ENCODE data around the gene ATP5PO.
A peak's percentile ranks its signal among the peaks of the same experiment; 100 is the strongest.

Gene ATP5PO, protein sequence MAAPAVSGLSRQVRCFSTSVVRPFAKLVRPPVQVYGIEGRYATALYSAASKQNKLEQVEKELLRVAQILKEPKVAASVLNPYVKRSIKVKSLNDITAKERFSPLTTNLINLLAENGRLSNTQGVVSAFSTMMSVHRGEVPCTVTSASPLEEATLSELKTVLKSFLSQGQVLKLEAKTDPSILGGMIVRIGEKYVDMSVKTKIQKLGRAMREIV

DNA sequence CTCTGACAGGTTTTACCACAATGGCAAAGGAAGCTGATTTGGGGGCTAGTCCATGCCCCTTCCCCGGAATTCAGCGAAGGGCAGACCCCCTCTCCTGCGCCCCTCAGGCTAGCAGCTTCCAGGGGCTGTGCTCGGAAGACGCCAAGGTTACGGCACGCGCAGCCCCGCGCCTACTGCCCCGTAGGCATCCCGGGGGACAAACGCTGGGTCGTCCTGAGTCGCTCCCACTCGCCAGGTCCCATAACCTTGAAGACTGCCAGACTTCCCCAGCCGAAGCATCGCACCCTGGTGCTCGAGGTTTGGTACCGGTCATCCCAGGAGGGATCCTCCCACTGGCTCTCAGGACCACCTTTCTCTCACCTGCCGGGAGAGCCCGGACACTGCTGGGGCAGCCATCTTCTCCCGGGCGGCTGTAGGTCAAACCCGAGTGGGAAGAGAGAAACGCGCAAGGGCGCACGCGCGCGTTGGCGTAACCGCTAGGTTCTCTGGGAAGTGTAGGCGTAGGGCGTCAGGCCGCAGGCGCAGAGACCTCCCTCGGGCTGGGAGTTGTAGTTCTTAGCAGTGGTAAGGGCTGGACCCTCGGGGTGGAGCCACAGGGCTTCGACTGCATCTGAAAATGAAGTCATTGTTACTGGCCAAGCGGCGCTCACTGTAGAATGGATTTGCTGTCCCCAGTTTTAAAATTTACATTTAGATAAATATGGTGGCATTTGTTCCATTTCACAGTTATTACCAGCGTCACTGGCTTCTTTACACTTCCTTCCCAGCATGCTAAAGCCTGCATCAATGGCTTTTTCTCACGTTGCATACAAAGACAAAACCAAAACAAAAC, at the start of gene ATP5PO:
TSS of gene ATP5PO (minus strand) at position 437 of the 832 bp plus-strand sequence. CDS start at position 396, 41 bp downstream.
- DNase-seq: peak; percentile 94 to 95

DNA sequence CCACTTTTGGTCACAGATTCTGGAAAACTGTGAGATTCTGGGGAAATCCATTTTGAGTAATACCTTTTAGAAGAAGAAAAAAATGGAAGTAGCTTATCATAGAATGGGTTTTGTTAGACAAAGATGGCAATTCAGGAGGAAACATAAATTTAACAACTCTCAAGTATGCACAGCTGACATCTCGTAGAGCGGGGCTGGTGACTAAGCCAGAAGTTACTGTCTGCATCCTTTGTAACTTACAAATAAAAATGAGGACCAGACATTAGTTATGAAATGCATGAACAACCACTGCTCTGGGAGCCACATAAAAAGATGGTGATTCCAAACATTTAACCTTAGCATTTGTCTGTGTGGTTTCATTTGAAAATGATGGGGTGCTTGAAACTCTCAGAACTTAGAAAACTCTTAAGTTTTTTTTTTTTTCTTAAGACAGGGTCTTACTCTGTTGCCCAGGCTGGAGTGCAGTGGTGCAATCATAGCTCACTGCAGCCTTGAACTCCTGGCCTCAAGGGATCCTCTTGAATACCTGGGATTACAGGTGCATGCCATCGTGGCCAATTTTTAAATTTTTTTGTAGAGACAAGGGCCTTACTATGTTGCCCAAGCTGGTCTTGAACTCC, 49.2 kb upstream of the ATP5PO start:
- no peak for DNase-seq

DNA sequence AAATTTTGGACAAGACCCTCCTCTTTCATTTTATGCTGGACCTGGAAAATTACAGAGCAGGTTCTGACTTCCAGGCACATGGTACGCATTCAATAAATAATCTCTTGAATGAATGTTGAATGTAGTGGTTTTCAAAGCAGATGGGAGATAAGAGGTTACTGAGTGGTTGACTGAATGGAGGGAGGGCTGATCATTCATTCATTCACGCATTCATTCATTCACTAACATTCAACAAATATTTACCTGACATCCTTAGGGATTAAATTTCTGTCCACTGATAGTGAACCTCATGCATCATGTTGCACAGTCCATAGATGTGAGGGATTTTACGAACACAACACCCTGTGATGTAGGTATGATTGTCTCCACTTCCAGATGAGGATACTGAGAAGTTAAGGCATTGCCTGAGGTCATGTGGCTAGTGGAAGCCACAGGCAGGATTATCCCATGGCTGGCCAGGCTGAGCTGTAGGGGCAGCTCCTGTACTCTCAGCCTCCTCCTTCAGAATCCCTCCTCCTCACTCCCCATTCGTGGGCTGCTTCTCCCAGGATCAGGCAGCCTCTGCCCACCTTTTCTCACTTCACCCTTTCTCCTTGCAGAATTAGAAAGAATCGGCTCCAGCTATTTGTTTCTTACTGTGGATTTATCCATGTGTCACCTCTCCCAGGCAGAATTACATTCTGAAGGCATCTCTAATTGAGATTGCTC, 48.4 kb upstream of the ATP5PO start:
- no peak for DNase-seq

DNA sequence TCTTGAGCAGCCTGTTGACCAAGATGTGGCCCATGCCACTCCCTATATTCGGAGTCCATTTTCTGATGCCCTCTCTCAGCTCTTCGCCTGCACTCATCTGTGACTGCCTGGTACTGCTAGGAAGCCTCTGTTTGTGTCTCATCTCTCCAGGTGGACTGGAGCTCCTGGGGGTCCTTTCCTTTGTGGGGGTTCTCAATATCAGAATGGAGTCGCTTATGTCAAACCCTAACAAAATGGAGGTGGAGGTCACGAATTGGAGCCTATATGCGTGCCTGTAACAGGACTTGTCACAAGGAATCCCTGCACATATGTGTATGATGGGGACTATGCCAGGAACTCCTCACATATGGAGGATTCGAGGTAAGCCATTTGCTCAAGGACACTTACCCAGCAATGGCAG, 46.7 kb upstream of the ATP5PO start:
- no peak for DNase-seq

DNA sequence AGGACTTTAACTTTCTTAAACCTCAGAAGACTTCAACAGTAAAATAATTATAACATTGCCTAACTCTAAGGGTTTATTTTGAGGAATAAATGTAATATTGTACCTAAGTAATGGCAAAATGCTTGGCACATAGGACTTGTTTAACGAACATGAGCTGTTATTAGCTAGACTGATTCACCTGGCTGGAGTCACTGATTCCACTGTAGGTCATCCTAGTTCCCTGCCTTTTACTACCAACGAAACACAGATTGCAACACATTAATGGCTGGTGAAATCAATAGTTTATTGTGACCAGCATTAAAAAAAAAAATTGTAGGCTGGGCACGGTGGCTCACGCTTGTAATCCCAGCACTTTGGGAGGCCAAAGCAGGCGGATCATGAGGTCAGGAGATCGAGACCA, 45.5 kb upstream of the ATP5PO start:
- no peak for DNase-seq

DNA sequence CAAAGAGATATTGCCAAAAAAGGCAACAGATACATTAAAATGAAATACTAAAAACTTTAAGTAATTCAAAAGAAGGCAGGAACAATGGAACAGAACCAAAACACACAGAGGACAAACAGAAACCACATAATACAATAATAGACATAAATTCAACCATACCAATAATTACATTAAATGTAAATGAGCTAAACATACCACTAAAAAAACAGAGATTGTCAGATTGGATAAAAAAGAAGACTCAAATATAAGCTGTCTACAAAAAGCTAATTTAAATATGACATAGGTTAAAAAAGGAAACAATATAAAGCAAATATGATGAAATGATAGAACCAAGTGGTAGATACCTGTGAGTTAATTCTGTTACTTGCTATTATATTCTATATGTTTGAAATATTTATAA, 44.1 kb upstream of the ATP5PO start:
- no peak for DNase-seq

DNA sequence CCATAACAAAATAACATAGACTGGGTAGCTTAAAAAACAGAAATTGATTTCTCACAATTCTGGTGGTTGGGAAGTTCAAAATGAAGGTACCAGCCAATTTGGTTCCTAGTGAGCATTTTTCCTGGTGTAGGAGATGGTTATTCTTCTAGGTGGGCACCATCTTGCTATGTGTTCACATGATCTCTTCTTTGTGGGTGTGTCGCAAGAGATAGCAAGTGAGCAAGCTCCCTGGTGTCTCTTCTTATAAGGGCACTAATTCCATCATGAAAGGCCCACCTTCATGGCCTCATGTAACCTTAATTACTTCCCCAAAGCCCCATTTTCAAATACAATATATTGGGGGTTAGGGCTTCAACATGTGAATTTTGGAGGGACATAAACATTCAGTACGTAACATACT, 38.8 kb upstream of the ATP5PO start:
- DNase-seq: no peak

DNA sequence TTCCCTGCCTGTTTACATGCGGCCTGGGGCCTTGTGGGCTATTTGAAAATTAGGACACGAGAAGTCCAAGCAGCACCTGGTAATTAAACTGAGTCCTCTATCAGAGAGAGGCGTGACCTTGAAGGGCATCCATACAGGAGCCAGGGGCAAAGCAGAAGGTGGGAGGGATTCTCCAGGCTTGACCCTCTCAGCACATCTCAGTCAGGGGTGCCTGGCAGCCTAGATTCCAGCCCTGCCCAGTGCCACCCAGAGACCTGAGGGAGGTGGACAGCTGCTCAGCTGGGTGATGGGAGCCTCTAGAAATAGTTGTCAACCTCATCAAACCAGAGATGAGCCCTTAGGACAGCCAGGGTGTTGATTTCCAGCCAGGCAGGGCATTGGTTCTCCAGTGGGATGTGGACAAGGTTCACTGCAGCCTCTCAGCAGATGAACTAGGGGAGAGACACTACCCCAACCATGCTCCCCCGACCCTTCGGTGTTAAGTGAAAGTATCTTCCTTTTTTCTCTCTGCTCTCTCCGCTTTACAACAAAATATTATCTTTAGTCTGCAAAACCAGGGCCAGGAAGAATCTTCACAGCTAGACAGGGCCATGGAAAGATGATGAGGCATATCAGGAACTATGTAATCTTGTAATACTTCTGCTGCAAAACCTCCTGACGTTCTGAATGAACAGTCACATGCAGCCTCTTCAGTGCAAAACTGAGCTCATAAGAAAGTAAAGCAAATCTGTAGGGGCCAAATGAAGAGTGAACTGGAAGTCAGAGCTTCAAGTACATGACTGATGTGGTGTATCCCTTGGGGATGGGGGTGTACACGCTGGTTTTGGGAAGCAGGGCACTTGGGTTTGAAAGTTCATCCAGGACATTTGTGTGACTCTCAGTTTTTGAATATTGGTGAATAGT, 35.9 kb upstream of the ATP5PO start:
- no peak for DNase-seq

DNA sequence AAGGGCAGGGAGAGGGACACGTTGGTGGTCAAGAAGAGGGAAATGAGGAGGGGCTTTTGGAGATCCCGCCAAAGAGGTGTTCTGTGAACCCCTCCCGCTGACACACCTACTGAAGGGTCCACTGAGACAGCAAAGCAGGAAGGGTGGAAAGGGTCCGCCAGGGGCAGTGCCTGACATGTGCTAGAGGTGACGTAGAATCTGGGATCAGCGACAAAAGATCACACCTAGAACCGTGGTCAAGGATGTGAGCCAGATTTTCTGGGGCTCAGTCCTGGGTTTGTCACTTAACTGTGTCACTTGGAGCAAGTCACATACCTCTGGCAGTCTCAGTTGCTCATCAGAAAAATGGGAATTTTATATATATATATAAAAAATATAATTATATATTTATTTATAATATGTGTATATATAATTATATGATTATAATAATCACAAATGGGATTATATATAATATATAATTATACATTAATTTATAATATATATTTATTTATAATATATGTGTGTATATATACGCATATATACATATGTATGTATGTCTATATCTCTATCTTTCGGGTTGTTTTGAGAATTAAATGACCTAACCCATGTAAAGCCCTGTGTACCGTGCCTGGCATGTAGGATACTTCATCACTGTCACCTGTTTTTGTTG, 35.0 kb upstream of the ATP5PO start:
- no peak for DNase-seq

DNA sequence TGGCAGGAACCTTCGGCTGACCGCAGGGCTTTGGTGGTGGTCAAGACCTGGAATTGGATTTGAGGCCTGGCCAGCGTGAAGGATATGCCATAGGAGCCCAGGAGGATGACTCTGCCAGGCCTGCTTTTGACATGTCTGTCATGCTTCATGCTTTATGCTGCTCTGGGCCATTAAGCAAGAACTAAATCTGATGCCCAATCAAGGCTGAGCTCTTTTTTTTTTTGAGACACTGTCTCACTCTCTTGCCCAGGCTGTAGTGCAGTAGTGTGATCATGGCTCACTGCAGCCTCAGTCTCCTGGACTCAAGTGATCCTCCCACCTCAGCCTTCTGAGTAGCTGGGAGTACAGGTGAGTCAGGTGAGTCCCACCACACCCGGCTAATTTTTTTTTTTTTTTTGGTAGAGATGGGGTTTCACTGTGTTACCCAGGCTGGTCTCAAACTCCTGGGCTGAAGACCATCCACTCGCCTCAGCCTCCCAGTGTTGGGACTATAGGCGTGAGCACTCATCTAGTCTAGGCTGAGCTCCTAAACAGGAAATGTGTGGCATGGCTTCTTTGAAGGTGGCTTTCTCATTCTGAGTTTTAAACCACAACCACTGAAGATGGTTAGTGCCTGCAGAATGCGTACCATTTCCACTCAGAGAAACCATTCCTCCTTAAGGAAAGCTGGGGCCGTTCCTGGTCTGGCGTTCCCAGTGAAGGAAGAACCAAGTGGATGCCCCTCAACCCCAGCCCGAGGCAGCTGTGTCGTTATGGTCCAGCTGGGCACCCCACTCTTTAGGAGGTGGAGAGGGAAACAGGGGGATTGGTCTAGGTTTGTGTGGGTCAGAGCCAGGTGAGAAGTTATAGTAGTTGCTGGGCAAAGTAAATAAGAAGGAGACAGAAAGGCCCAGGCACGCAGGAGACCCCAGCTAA, 34.2 kb upstream of the ATP5PO start:
- DNase-seq: no peak

DNA sequence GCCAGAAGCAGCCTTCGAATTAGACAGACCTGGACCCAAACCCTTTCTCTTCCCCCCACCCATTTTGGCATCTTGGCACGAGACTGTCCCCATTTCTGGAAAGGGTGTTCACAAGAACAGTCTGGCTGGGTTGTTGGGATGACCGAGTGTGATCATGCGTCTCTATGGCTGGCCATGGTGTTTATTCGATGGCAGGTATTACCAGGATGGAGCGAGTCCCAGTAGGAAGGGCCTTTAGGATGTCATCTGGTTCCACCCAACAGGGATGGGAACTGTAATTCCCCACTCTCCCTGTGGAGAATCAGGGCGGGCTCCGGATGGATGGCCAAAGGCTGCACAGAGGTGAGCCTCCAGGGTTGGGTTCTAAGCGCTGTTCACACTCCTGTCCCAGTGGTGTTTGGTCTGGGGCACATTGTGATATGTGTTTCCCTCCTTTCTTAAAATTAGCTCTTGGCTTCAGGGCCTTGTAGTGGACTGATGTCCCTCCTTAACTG, 33.4 kb upstream of the ATP5PO start:
- no peak for DNase-seq

DNA sequence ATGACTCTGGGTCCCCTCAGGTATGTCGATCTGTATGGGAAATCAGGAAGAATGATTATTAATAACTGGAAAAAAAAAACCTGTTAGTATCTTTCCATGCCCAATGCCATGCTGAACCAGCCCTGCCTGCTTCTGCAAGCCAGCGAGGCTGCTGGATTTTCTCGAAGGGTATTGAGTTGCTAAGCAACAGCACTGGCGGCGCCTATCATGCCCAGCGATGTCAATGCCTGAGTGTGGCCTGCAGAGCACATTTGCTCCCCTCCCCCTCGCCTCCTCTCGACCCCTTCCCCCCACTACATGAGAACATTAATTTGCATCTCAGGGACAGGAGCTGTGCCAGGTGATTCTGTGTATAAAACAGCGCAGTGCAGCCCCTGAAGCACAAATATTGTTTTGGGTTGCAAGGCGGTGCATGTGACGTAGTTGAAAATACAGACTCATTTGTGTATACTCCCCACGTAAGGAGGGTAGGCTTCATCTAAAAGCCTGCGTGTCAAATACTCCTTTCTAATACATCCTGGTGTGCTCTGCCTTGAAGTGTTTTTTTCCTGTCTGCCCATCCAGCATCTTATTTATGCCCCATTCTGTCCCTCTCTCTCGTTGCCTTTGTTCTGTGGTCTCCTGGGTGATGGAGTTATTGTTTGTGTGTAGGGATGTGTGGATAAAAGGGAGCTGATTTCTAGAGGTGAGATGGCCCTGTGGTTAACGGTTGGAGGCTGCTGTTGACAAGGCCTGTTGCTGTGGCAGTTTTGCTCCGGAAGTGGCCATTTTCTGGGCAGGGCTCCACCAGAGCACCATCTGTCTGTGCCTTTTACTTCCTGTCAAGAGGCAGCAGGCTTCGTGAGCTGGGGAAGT, 32.7 kb upstream of the ATP5PO start:
- peak in 1 of 2 experiments; percentile 8 for DNase-seq

DNA sequence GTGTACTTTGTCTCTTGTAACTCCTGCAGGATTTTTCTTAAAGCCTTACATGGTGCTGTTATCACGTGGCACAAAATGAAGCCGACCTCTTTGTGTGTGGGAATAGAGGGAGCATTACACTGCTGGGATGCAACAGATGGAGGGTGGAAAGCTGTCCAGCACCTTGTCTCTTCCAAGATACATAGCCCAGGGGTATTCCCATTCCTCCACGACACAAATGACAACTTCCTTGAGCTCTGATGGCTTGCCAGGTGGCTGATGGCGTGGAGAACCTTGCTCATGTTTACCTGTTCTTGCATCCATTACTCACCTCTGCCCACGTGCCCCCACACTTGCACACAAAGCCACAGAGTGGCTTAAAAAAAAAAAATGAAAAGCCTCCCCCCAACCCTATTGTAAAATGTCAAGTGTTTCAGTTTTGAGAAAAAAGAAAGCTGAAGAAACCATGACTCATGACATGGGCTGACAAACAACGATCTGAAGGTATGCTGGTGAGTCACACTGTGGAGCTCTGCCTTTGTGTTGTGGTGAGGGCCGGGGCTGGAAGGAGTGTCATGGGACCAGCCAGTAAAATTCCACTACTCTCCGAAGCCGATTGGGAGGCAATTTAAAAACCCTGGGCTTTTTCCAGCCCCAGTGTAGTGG, 32.0 kb upstream of the ATP5PO start:
- no peak for DNase-seq

DNA sequence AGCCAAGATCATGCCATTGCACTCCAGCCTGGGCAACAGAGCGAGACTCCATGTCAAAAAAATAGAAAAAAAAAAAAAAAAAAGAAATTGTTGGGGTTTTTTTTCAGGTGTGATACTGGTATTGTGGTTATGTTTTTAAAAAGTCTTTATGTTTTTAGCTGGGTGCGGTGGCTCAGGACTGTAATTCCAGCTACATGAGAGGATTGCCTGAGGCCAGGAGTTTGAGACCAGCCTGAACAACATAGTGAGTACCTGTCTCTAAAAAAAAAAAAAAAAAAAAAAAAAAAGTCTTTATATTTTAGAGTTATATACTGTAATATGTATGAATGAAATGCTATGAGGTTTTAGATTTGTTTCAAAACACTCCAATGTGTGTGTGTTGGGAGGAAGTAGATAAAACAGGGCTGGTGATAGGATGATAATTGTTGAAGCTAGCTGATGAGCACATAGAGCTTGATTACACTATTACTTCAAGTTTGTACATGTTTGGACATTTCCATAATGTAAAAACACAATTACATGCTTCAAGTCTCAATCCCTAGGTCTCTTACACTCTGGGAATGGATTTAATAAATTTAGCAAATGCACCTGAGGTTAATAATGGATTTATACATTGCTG, 30.2 kb upstream of the ATP5PO start:
- no peak for DNase-seq

DNA sequence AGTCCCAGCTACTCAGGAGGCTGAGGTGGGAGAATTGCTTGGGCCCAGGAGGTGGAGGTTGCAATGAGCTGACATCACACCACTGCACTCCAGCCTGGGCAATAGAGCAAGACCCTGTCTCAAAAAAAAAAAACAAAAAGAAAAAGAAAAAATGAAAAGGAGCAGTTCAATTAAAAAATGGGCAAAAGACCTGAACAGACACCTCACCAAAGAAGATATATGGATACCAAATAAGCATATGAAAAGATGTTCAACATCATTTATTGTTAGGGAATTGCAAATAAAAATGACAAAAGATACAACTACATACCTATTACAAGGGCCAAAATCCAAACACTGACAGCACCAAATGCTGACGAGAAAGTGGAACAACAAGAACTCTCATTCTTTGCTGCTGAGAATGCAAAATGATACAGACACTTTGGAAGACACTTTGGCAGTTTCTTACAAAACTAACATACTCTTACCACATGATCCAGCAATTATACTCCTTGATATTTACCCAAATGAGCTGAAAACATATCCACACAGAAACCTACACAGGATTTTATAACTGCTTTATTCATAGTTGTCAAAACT, 28.7 kb upstream of the ATP5PO start:
- DNase-seq: no peak

DNA sequence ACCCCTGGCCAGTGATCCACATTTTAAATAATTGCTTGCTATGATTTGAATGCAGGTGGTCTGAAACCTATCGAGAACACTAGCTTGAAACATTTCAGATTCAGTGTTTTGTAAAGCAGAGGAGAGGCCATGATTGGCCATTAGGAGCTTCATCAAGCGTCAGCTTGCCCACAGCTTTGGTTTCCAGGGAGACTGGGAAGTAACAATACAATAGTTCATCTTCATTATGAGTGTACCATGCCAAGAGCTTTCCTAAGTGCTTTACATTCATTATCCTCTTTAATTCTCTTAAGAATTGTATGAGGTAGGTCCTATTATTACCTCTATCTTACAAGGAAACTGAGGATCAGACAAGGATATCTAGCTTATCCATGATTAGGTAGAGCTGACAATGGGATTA, 27.7 kb upstream of the ATP5PO start:
- DNase-seq: no peak

DNA sequence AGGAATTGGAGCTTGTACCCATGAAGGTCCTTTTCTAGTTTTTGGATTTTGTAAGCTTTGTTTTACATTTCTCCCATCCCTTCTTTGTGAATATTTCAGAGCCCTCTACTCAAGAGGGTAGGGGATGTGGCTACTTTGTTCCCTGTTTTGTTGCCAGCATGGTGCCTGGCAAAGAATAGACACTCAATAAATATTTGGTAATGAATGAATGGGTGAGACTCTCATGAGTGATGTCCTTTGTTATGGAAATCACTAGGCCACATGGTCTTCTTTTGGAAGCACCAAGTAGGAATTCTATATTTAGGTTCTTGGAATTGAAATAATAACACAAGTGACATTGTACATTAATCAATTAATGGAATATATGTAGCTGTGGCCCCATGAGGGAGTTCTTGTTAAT, 26.8 kb upstream of the ATP5PO start:
- no peak for DNase-seq

DNA sequence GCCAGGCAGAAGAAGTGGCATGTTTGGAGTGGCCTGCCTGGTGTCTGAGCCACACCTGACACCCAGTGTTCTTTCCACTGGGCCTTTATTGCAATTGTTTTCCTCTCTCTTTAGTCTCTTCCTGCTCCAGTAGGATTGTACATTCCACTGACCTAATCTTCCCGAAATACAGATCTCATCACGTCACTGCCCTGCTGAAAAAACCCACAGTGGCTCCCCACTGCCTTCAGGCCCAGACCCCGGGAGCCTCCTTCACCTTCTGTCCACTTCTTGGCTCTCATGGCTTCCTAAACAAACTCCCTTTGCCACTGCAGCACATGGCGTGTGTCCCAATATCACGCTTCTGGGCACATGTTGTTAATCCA, 25.3 kb upstream of the ATP5PO start:
- DNase-seq: no peak
